OCI-LY7 (cell line): Measurements from ENCODE around the gene KRTAP25-1.

Experiments used
- EZH2phosphoT487 ChIP-seq: fragments of 200-600 bp; sonication (generic); IDR thresholded peaks from 2 replicates; pipeline ENCODE4 v1.6.1; 2018; ENCODE audit warnings: low read depth, borderline replicate concordance, mild to moderate bottlenecking, mixed run types, antibody characterized with exemption, low read length, moderate library complexity, mixed read lengths
- TF ChIP-seq, protein P1 (sequence below): fragments of 200-600 bp; sonication (generic); conservative IDR thresholded peaks from 2 replicates; pipeline ENCODE4 v1.5.1; 2014; ENCODE audit warnings: mild to moderate bottlenecking, antibody characterized with exemption, low read length, moderate library complexity, mixed read lengths

DNA sequence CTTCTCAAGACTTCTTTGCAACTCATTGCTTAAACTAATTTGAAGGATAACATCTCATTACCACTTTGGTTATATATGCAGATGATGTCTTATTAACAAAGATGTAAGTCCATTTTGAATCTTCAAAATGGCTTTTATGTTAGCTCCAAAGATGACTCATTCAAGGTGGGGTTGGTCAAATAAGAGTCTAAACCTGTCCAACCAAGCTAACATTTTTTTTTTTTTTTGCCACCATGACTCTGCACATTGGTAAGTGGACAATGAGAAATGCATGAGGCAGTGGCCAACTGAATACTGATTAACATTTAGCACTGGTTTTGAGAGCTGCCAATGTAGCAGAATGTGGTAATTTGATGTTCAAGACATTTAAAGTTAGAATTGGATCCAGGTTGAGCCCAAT is 48.5 kb upstream of the KRTAP25-1 start:
- TF ChIP-seq, protein P1, sequence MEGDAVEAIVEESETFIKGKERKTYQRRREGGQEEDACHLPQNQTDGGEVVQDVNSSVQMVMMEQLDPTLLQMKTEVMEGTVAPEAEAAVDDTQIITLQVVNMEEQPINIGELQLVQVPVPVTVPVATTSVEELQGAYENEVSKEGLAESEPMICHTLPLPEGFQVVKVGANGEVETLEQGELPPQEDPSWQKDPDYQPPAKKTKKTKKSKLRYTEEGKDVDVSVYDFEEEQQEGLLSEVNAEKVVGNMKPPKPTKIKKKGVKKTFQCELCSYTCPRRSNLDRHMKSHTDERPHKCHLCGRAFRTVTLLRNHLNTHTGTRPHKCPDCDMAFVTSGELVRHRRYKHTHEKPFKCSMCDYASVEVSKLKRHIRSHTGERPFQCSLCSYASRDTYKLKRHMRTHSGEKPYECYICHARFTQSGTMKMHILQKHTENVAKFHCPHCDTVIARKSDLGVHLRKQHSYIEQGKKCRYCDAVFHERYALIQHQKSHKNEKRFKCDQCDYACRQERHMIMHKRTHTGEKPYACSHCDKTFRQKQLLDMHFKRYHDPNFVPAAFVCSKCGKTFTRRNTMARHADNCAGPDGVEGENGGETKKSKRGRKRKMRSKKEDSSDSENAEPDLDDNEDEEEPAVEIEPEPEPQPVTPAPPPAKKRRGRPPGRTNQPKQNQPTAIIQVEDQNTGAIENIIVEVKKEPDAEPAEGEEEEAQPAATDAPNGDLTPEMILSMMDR = no peak
- TF ChIP-seq EZH2phosphoT487 = no peak
